Skin of body (tissue), 2 donors: ENCODE results near the gene MYOZ2. TPM values are rescaled to one million over a fixed set of nuclear protein-coding genes. Genes with fewer than 3 reads are reported as not detected.

Source experiments
- DNase-seq: peaks from one replicate; lab custom pipeline; 2025; lab: John Stamatoyannopoulos, UW
- total RNA-seq: library from RNA; depleted of rRNA; stranded (reverse); fragments of >200 nt; gene quantifications from one replicate; pipeline ENCODE4 v1.2.3, GENCODE V29; 2014

MYOZ2 gene
- total RNA-seq, 1 donor from 2014 or later = 21.2 TPM

DNA sequence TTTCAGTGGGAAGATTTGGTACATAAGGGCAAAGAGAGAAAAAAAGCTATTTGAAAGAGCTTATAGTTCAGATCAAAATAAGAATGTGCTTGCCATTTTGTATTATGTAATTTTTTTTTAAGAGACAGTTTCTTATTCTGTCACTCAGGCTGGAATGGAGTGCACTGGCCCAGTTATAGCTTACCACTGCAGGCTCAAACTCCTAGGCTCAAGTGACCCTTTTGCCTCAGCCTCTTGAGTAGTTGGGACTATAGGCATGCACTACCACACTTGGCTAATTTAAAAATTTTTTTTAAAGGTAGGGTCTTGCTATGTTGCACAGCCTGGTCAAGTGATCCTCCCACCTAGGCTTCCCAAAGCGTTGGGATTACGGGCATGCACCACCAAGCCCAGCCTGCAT lies 54.7 kb downstream of the MYOZ2 start:
- no peak for DNase-seq

DNA sequence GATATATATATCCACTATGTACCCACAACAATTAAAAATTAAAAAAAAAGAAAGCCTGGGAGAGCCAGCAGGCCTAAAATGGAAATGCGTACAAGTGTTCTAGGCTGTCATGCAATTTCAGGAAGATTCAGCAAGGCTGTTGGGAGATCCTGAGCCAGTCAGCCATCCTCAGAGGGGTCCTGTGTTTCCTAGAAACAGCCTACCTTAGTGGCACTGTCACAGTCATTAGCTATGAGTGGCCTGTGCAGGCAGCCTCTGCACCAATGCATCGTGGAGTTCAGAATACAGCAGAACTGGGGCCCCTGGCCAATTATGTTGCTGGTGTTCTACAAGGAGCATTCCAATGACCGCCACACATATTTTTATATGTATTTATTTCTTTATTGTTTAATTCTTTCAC lies 55.9 kb downstream of the MYOZ2 start:
- DNase-seq = no peak

DNA sequence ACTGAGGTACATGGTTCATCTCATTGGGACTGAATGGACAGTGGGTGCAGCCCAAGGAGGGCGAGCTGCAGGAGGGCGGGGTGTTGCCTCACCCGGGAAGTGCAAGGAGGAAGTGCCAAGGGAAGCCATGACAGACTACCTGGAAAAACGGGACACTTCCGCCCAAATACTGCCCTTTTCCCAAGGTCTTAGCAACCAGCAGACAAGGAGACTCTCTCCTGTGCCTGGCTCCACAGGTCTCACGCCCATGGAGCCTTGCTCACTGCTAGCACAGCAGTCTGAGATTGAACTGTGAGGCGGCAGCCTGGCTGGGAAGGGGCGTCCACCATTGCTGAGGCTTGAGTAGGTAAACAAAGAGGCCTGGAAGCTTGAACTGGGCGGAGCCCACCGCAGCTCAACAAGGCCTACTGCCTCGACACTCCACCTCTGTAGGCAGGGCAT lies 62.2 kb downstream of the MYOZ2 start:
- DNase-seq = no peak

- no peak for DNase-seq
These were observed 69.3 kb downstream of the MYOZ2 start for GRCh38 chr4:119204916-119205315.

- DNase-seq = no peak
These were observed 70.1 kb downstream of the MYOZ2 start for GRCh38 chr4:119205690-119206089.

DNA sequence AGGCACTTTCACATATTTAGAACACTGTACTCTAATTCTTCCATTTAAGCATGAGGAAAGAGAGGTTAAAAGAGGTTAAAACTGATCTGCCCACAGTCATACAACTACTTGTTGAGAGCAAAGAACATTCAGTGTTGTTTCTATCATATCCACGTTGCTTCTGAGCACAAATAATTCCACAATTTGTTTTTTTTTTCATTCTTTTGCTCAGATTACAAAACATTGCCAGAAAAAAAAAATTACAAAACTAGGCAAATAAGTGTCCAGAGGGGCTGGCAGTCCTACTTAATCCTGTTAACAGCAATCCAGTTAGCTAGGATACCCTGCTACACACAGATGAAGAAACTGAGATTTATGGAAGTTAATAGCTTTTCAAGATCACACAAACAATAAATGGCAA lies 70.5 kb downstream of the MYOZ2 start:
- DNase-seq = no peak

DNA sequence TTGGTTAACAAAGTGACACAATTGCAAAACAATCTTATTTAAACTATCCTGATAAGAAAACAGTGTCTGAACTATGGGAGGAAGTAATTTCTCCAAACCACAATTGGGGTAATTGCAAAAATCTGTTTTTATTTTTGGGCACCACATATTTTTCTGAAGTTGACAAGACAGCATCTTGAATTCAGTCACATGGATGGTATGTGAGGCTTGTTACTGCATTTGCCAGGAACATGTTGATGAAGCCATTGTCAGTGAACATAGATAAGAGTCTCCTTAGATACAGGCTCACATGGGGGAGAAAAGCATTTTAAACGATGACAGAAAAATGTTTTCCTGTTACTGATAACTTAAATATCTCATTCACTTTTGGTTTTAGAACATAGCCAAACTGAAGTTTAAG lies 71.4 kb downstream of the MYOZ2 start:
- DNase-seq = no peak

DNA sequence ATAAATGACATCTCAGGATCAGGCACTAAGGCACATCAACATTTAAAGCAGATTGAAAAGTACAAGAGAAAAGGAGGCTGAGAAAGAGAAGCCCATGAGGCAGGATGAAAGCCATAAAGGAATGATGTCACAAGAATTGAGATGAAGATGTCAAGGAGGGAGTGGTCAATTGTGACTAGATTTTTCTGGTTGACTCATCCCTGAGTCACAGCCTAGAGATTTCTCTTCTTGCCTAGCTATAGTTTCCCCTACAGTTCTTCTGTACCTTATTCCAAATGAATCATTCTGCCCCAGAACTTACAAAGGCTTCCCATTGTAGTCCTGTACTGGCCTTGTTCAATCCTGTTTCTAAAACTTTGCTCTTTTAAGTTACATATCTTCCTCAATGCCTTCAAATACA lies 73.4 kb downstream of the MYOZ2 start:
- DNase-seq = no peak

DNA sequence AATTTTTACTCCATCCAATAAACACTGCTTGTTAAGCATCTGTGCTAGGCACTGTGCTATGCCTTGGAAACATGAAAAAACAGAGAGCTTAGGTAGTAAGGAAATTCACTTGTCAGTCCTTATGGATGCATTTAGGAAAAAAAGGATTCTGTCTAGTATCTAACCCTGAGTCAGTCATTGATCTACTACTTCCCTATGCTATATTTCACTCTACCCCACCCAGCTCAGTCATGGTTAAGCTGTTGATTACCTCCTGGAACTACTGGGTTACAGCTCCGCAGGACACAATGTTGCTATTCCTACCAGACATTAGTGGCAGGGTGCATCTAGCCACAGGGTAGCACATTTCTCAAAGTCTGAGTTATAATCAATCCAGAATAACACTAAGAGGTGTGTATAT lies 74.0 kb downstream of the MYOZ2 start:
- DNase-seq = no peak

- DNase-seq = no peak
These were observed 75.1 kb downstream of the MYOZ2 start for GRCh38 chr4:119210775-119211174.

DNA sequence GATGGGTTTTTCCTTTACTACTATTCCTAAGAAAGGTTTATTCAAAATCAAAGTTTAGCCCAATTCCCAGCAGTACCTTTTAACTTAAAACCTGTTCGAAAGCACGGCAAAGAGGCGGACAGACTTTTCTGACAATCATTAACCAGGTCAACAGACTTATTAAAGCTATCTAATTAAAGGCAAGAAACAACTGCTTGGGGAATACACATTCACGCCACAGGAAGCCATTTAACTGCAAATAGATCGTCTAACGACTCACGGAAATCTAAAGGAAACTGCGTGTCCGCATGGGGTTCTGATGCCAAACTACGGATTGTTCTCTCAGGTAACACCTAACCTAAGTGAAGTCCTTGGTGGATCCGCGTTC lies 76.2 kb downstream of the MYOZ2 start:
- DNase-seq = peak; percentile 49

DNA sequence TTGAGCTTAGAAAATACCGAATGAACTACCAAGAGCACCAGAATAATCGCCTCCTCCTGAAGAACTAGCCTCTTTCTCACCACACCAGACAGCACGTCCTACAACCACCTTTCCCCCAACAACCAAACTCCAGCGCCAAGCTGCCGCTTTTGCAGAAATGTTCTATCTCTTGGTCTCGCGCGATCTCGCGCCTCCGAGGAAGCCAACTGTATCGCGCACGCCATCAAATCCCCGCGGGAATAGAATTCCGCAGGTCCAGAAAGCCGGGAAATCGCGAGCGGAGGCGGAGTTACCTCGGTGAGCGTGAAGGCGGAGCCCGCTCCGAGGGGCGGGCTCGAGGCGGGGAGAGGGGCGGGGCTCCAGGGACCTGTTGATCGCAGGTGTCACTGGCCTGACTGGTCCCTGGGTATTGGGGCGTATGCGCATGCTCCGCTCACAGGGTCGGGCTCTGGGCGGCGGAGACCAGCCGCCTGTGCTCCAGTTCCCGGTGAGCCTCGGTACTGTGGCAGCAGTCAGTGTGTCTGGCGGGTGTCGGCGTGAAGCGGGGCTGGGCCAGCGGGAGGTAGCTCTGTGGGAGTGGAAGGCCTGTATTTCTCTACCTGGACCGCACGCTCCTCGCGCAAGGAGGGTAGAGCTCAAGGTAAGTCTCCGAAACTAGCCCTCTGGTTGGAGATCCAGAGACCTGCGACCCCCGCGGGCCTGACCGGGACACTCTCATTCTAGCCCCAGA lies 76.8 kb downstream of the MYOZ2 start, which contains the start of gene USP53:
USP53 (plus strand) TSS at position 480 of the 730 bp plus-strand sequence. CDS start 27,047 bp downstream, outside the sequence.
- DNase-seq = peak; percentile 88

GRCh38 chr4:119212964-119213606 lies 77.5 kb downstream of the MYOZ2 start:
- peak; percentile 20 for DNase-seq

- DNase-seq = no peak
These were observed 82.5 kb downstream of the MYOZ2 start for GRCh38 chr4:119218093-119218492.

DNA sequence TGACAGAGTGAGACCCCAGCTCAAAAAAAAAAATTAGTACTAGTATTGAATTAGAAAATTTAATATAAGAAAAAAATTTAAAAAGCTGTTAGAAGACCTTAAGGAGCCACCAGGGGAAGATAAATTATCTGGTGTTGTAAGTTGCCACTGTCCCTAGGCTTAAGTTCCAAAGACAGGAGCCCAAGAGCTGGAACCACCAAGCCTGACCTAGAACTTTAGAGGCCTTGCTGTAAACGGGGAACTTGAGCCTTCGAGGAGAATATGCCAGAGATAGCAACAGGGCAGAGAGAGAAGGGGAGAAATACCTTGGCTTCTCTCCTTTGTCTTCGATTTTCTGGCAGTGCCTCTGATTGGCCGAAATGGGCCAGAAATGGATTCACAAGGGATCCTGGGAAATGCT lies 85.8 kb downstream of the MYOZ2 start:
- no peak for DNase-seq

DNA sequence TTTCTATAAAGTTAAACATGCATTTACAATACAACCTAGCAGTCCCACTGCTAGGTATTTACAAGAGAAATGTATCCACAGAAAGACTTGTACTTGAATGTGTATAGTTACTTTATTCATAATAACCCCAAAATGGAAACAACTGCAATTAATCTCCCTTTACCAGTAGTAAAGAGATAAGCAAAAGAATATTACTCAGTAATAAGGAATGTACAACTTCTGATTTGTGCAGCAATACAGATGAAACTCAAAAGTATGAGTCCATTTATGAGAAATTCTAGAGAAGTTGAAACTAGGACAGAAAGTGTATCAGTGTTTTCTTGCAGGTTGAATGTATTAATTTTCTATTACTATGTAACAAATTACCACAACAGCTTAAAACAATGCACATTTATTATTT lies 92.1 kb downstream of the MYOZ2 start:
- no peak for DNase-seq

DNA sequence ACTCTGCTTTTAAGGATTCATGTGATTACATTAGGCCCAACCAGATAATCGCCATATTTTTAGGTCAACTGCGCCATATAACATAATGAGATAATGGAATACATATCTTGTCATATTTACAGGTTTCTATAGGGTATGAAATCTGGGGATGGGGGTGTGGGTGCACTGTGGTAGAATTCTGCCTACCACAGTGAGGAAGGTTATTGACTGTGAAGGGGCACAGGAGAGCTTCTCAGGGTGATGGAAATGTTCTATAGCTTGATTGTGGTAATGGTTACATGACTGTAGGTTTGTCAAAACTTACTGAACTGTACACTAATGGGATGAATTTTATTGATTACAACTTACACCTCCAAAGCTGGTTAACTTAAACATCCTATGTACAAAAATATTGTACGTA lies 92.8 kb downstream of the MYOZ2 start:
- no peak for DNase-seq

DNA sequence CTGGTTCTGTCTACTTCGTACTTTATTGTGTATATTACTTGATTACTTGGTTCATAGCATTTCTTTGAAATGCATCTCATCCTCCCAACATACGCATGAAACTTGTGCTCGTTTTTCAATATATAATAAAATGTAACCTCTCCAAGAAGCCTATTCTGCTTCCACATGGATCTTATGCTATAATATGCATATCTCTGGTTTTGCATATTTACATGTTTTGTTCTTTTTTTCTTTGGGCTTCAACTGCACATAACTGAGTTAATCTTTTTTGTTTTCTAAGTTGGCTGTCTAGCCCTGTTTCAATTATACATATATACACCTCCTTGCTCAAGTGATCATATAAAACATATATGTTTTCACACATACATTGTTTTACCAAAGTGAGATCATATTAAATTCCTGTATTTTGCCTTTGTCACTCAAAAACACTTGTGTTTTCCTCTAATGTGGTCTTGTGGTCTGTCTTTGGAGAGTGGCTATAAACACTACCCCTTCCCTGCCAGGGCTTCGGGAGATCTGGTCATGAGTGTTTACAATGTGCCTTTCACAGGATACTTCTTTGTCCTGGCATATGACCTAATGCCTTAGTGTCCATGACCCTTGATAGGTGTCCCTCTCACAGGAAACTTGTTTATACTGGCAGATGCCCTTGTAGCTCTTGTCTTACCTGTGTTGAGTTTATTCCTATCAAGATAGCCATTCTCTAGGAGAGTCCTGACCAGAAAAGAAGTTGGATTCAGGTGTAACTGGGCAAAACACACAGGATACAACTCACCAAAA lies 94.5 kb downstream of the MYOZ2 start:
- DNase-seq = no peak

GRCh38 chr4:119231491-119231890 lies 95.9 kb downstream of the MYOZ2 start:
- no peak for DNase-seq

DNA sequence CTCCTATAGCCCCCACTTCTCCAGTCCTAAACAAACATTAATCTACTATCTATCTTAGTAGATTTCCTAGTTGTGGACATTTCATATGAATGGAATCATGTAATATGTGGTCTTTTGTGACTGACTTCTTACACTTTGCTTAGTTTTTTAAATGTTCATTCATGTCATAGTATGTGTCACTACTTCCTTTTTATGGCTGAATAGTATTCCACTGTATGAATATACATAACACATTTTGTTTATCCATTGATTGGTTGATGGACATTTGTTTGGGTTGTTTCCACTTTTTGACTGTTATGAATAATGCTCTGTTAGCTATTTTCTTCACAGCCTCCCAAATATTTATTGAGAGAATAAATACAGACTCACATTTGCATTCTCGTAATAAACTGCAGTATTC lies 96.7 kb downstream of the MYOZ2 start:
- no peak for DNase-seq

GRCh38 chr4:119233191-119233590 lies 97.6 kb downstream of the MYOZ2 start:
- DNase-seq = no peak

GRCh38 chr4:119233750-119234149 lies 98.1 kb downstream of the MYOZ2 start:
- no peak for DNase-seq
